Mesendoderm (in vitro differentiated cells): ENCODE measurements around the gene IL1RAPL2.

Experiments
- DNase-seq: peaks from one replicate; pipeline ENCODE4 v3.0.0; 2013
- H2AK5ac ChIP-seq: 2 replicates; pipeline ENCODE4 v1.6.1; 2013; ENCODE audit warnings: low read length, inconsistent platforms
- H2BK120ac ChIP-seq: 2 replicates; pipeline ENCODE4 v1.6.1; 2013; ENCODE audit warnings: low read depth, mild to moderate bottlenecking, low read length, moderate library complexity, mixed read lengths
- H2BK15ac ChIP-seq: replicated peaks from 2 replicates; pipeline ENCODE4 v1.6.1; 2013; ENCODE audit warnings: low read depth, mild to moderate bottlenecking, moderate library complexity
- H2BK5ac ChIP-seq: 2 replicates; pipeline ENCODE4 v1.6.1; 2013; ENCODE audit warnings: low read length, inconsistent platforms
- H3K18ac ChIP-seq: 2 replicates; pipeline ENCODE4 v1.6.1; 2013; ENCODE audit warnings: mild to moderate bottlenecking, low read length, mixed read lengths
- H3K23ac ChIP-seq: one replicate; pipeline ENCODE4 v1.6.1; 2013; ENCODE audit warnings: low read length
- H3K27ac ChIP-seq: 2 replicates; pipeline ENCODE4 v1.5.1; 2013; ENCODE audit warnings: low read depth, mild to moderate bottlenecking, inconsistent platforms, low read length, moderate library complexity
- H3K27me3 ChIP-seq: 2 replicates; pipeline ENCODE4 v1.6.1; 2013; ENCODE audit warnings: low read length, control low read depth, mild to moderate bottlenecking, inconsistent platforms; ENCODE audit not compliant: insufficient read depth, poor library complexity
- H3K36me3 ChIP-seq: 2 replicates; pipeline ENCODE4 v1.6.1; 2013; ENCODE audit warnings: low read length, inconsistent platforms; ENCODE audit not compliant: control insufficient read depth, insufficient read depth
- H3K4ac ChIP-seq: one replicate; pipeline ENCODE4 v1.6.1; 2013; ENCODE audit warnings: low read depth, mild to moderate bottlenecking, low read length, moderate library complexity
- H3K4me1 ChIP-seq: 2 replicates; pipeline ENCODE4 v1.6.1; 2013; ENCODE audit warnings: low read depth, low read length, inconsistent platforms; ENCODE audit not compliant: control insufficient read depth
- H3K4me2 ChIP-seq: 2 replicates; pipeline ENCODE4 v1.6.1; 2013; ENCODE audit warnings: low read length
- H3K4me3 ChIP-seq: 2 replicates; pipeline ENCODE4 v1.5.1; 2013; ENCODE audit warnings: mild to moderate bottlenecking, low read length
- H3K56ac ChIP-seq: one replicate; pipeline ENCODE4 v1.6.1; 2013; ENCODE audit warnings: low read length
- H3K79me1 ChIP-seq: 2 replicates; pipeline ENCODE4 v1.6.1; 2013; ENCODE audit warnings: low read length, inconsistent platforms
- H3K79me2 ChIP-seq: 2 replicates; pipeline ENCODE4 v1.6.1; 2013; ENCODE audit warnings: mild to moderate bottlenecking, low read length; ENCODE audit not compliant: control insufficient read depth, insufficient read depth
- H3K9ac ChIP-seq: 2 replicates; pipeline ENCODE4 v1.6.1; 2013; ENCODE audit warnings: low read length, inconsistent platforms
- H4K5ac ChIP-seq: one replicate; pipeline ENCODE4 v1.6.1; 2013; ENCODE audit warnings: low read length
- H4K8ac ChIP-seq: one replicate; pipeline ENCODE4 v1.6.1; 2013; ENCODE audit warnings: low read depth, mild to moderate bottlenecking, control low read depth, low read length, moderate library complexity
- WGBS: extraction: QIAGEN DNeasy Blood & Tissue Kit; methylation state at CpG from one replicate; pipeline ENCODE4 v1.1.7; 2013; ENCODE audit warnings: low lambda C conversion rate, missing lambda C conversion rate; ENCODE audit not compliant: insufficient coverage; ENCODE audit errors: extremely low coverage; 5-methylcytosine and 5-hydroxymethylcytosine counted together

The IL1RAPL2 gene

GRCh38 chrX:105744291-105744690, 1178.3 kb downstream of the IL1RAPL2 start:
- Histone ChIP-seq H3K79me2 (no peaks in the 10 kb centered on the region), H3K56ac (no peak overlapping the region), H3K23ac (no peak overlapping the region), H2AK5ac (no peak overlapping the region), H3K4me2 (no peak overlapping the region), H2BK15ac (no peak overlapping the region), H3K4ac (no peak overlapping the region), H3K18ac (no peak overlapping the region), H3K36me3 (no peaks in the 10 kb centered on the region), H4K8ac (no peak overlapping the region), H3K9ac (no peak overlapping the region), H3K4me1 (no peaks in the 10 kb centered on the region), H3K27ac (no peak overlapping the region), H3K79me1 (no peaks in the 10 kb centered on the region), H3K4me3 (no peak overlapping the region), H3K27me3 (no peaks in the 10 kb centered on the region), H2BK120ac (no peak overlapping the region), H4K5ac (no peak overlapping the region), H2BK5ac (no peak overlapping the region)
- no peak for DNase-seq

- no peaks in the 10 kb centered on the region for H3K27me3 ChIP-seq
- no peak overlapping the region for H2AK5ac ChIP-seq
- no peaks in the 10 kb centered on the region for H3K4me1 ChIP-seq
- no peak overlapping the region for H2BK5ac ChIP-seq
- H3K4me3 ChIP-seq: no peak overlapping the region
- no peaks in the 10 kb centered on the region for H3K36me3 ChIP-seq
- H4K5ac ChIP-seq: no peak overlapping the region
- H3K18ac ChIP-seq: no peak overlapping the region
- no peak overlapping the region for H3K27ac ChIP-seq
- no peak overlapping the region for H3K9ac ChIP-seq
- no peak overlapping the region for H3K23ac ChIP-seq
- no peaks in the 10 kb centered on the region for H3K79me1 ChIP-seq
- no peak overlapping the region for H3K4ac ChIP-seq
- no peak overlapping the region for H3K4me2 ChIP-seq
- H2BK15ac ChIP-seq: no peak overlapping the region
- WGBS: no CpG with 5 or more reads among the region's 2 CpGs
- no peak overlapping the region for H4K8ac ChIP-seq
- no peak overlapping the region for H2BK120ac ChIP-seq
- no peaks in the 10 kb centered on the region for H3K79me2 ChIP-seq
- no peak for DNase-seq
- no peak overlapping the region for H3K56ac ChIP-seq
Observed at GRCh38 chrX:105744946-105745345, 1178.9 kb downstream of the IL1RAPL2 start.

- H3K18ac ChIP-seq: no peak overlapping the region
- no peaks in the 10 kb centered on the region for H3K79me2 ChIP-seq
- H2BK15ac ChIP-seq: no peak overlapping the region
- no peaks in the 10 kb centered on the region for H3K27me3 ChIP-seq
- H3K27ac ChIP-seq: no peak overlapping the region
- no peak overlapping the region for H3K4me2 ChIP-seq
- H2AK5ac ChIP-seq: no peak overlapping the region
- no peaks in the 10 kb centered on the region for H3K79me1 ChIP-seq
- no peak overlapping the region for H3K9ac ChIP-seq
- no peaks in the 10 kb centered on the region for H3K4me1 ChIP-seq
- no peak overlapping the region for H3K23ac ChIP-seq
- no CpG with 5 or more reads among the region's 2 CpGs for WGBS
- H4K8ac ChIP-seq: no peak overlapping the region
- H3K4me3 ChIP-seq: no peak overlapping the region
- H3K36me3 ChIP-seq: no peaks in the 10 kb centered on the region
- no peak overlapping the region for H3K4ac ChIP-seq
- H3K56ac ChIP-seq: no peak overlapping the region
- H2BK5ac ChIP-seq: no peak overlapping the region
- DNase-seq: peak; percentile 70
- no peak overlapping the region for H4K5ac ChIP-seq
- no peak overlapping the region for H2BK120ac ChIP-seq
Observed at GRCh38 chrX:105745863-105746262, 1179.9 kb downstream of the IL1RAPL2 start.

- Histone ChIP-seq H3K9ac (no peak overlapping the region), H3K23ac (no peak overlapping the region), H3K36me3 (no peaks in the 10 kb centered on the region), H3K4me2 (no peak overlapping the region), H2BK15ac (no peak overlapping the region), H2AK5ac (no peak overlapping the region), H2BK5ac (no peak overlapping the region), H3K4ac (no peak overlapping the region), H3K79me1 (no peaks in the 10 kb centered on the region), H3K79me2 (no peaks in the 10 kb centered on the region), H3K56ac (no peak overlapping the region), H3K27ac (no peak overlapping the region), H3K4me3 (no peak overlapping the region), H2BK120ac (no peak overlapping the region), H3K18ac (no peak overlapping the region), H3K4me1 (no peaks in the 10 kb centered on the region), H4K8ac (no peak overlapping the region), H4K5ac (no peak overlapping the region), H3K27me3 (no peaks in the 10 kb centered on the region)
- peak; percentile 32 for DNase-seq
- no CpG with 5 or more reads among the region's 6 CpGs for WGBS
Observed at GRCh38 chrX:105752338-105752956, 1186.4 kb downstream of the IL1RAPL2 start.

- H3K56ac ChIP-seq: no peak overlapping the region
- H3K27ac ChIP-seq: no peak overlapping the region
- no peaks in the 10 kb centered on the region for H3K27me3 ChIP-seq
- H3K4me1 ChIP-seq: no peaks in the 10 kb centered on the region
- no CpG with 5 or more reads among the region's 4 CpGs for WGBS
- no peak overlapping the region for H2BK5ac ChIP-seq
- no peak overlapping the region for H3K18ac ChIP-seq
- no peak overlapping the region for H2BK120ac ChIP-seq
- no peak overlapping the region for H3K9ac ChIP-seq
- H4K8ac ChIP-seq: no peak overlapping the region
- no peaks in the 10 kb centered on the region for H3K79me1 ChIP-seq
- no peak overlapping the region for H2AK5ac ChIP-seq
- H3K79me2 ChIP-seq: no peaks in the 10 kb centered on the region
- H3K4me2 ChIP-seq: no peak overlapping the region
- H3K4ac ChIP-seq: no peak overlapping the region
- no peak overlapping the region for H3K4me3 ChIP-seq
- no peak for DNase-seq
- no peak overlapping the region for H2BK15ac ChIP-seq
- no peak overlapping the region for H3K23ac ChIP-seq
- no peaks in the 10 kb centered on the region for H3K36me3 ChIP-seq
- H4K5ac ChIP-seq: no peak overlapping the region
Observed at GRCh38 chrX:105753411-105753810, 1187.4 kb downstream of the IL1RAPL2 start.

GRCh38 chrX:105754286-105754964, 1188.4 kb downstream of the IL1RAPL2 start:
- H4K5ac ChIP-seq: no peak overlapping the region
- no peak overlapping the region for H3K9ac ChIP-seq
- H3K27me3 ChIP-seq: no peaks in the 10 kb centered on the region
- H3K4me2 ChIP-seq: no peak overlapping the region
- H3K4ac ChIP-seq: no peak overlapping the region
- H3K36me3 ChIP-seq: no peaks in the 10 kb centered on the region
- no peak overlapping the region for H3K27ac ChIP-seq
- H2BK120ac ChIP-seq: no peak overlapping the region
- H3K4me3 ChIP-seq: no peak overlapping the region
- DNase-seq: no peak
- no peaks in the 10 kb centered on the region for H3K4me1 ChIP-seq
- no peak overlapping the region for H3K23ac ChIP-seq
- H2AK5ac ChIP-seq: no peak overlapping the region
- no peak overlapping the region for H3K56ac ChIP-seq
- H3K79me1 ChIP-seq: no peaks in the 10 kb centered on the region
- H4K8ac ChIP-seq: no peak overlapping the region
- H3K79me2 ChIP-seq: no peaks in the 10 kb centered on the region
- H2BK5ac ChIP-seq: no peak overlapping the region
- no peak overlapping the region for H2BK15ac ChIP-seq
- no peak overlapping the region for H3K18ac ChIP-seq
- WGBS: no CpG with 5 or more reads among the region's 2 CpGs
